Activated CD4-positive, alpha-beta T cell treated with anti-CD3 and anti-CD28 coated beads, Interleukin-2, amount 10 ng/mL, durations not matched to agents 24 days and 14 days (primary cell): Measurements from ENCODE around the gene PTPN1. TPM values are rescaled to one million over a fixed set of nuclear protein-coding genes. Genes with fewer than 3 reads are reported as not detected.

Experiments
- DNase-seq: peaks from one replicate; pipeline ENCODE4 v3.0.0; 2022
- H3K27ac Mint-ChIP-seq: one replicate; pipeline ENCODE4 v1.8.0; 2022; ENCODE audit warnings: mild to moderate bottlenecking, mixed read lengths
- H3K27me3 Mint-ChIP-seq: one replicate; pipeline ENCODE4 v1.8.0; 2022; ENCODE audit warnings: mixed read lengths
- H3K36me3 Mint-ChIP-seq: one replicate; pipeline ENCODE4 v1.8.0; 2022; ENCODE audit warnings: low read depth, mild to moderate bottlenecking, mixed read lengths
- H3K4me1 Mint-ChIP-seq: one replicate; pipeline ENCODE4 v1.8.0; 2021; ENCODE audit warnings: mixed read lengths
- H3K4me3 Mint-ChIP-seq: one replicate; pipeline ENCODE4 v1.8.0; 2022; ENCODE audit warnings: mild to moderate bottlenecking, moderate library complexity, mixed read lengths
- H3K9me3 Mint-ChIP-seq: one replicate; pipeline ENCODE4 v1.8.0; 2021; ENCODE audit warnings: mixed read lengths
- intact Hi-C: fragments of 100-400 bp; cut with micrococcal nuclease; formaldehyde crosslinking; loops from one replicate; pipeline ENCODE4 v1.15.1; 2023
- total RNA-seq: library from RNA; stranded (reverse); gene quantifications from 2 replicates; pipeline ENCODE4 v1.2.3, GENCODE V29; 2022

Gene PTPN1
- total RNA-seq, 1 donor from 2014 or later, result 62.9 TPM

GRCh38 chr20:50522053-50522674 lies 12.0 kb downstream of the PTPN1 start:
- Mint-ChIP-seq H3K36me3 (peaks cover 28% of the 10 kb centered on the region), H3K4me1 (peaks cover 53% of the 10 kb centered on the region), H3K27me3 (no peaks in the 10 kb centered on the region), H3K27ac (peak overlapping the region; percentile 75), H3K4me3 (no peak overlapping the region), H3K9me3 (no peaks in the 10 kb centered on the region)
- no peak for DNase-seq
- intact Hi-C loops, result no loop called here

- Mint-ChIP-seq H3K36me3 (peaks cover 26% of the 10 kb centered on the region), H3K9me3 (no peaks in the 10 kb centered on the region), H3K4me1 (peaks cover 41% of the 10 kb centered on the region), H3K27ac (peak overlapping the region; percentile 80), H3K27me3 (no peaks in the 10 kb centered on the region), H3K4me3 (peak overlapping the region; percentile 41)
- intact Hi-C loops, result no loop called here
- DNase-seq, result no peak
Measured at GRCh38 chr20:50523552-50524167, 13.5 kb downstream of the PTPN1 start.

- no peaks in the 10 kb centered on the region for H3K27me3 Mint-ChIP-seq
- no peak overlapping the region for H3K27ac Mint-ChIP-seq
- DNase-seq, result no peak
- intact Hi-C loops, result no loop called here
- H3K9me3 Mint-ChIP-seq, result no peaks in the 10 kb centered on the region
- no peak overlapping the region for H3K4me3 Mint-ChIP-seq
- H3K4me1 Mint-ChIP-seq, result peaks cover 36% of the 10 kb centered on the region
- peaks cover 26% of the 10 kb centered on the region for H3K36me3 Mint-ChIP-seq
Measured at GRCh38 chr20:50525681-50526080, 15.5 kb downstream of the PTPN1 start.

GRCh38 chr20:50526403-50526989 lies 16.3 kb downstream of the PTPN1 start:
- Mint-ChIP-seq H3K36me3 (peaks cover 23% of the 10 kb centered on the region), H3K4me1 (peaks cover 32% of the 10 kb centered on the region), H3K27ac (no peak overlapping the region), H3K9me3 (no peaks in the 10 kb centered on the region), H3K27me3 (no peaks in the 10 kb centered on the region), H3K4me3 (no peak overlapping the region)
- intact Hi-C loops, result no loop called here
- DNase-seq, result no peak

GRCh38 chr20:50527068-50527605 lies 17.0 kb downstream of the PTPN1 start:
- H3K9me3 Mint-ChIP-seq, result no peaks in the 10 kb centered on the region
- H3K27me3 Mint-ChIP-seq, result no peaks in the 10 kb centered on the region
- H3K4me3 Mint-ChIP-seq, result no peak overlapping the region
- H3K4me1 Mint-ChIP-seq, result peaks cover 30% of the 10 kb centered on the region
- intact Hi-C loops, result no loop called here
- H3K27ac Mint-ChIP-seq, result no peak overlapping the region
- DNase-seq, result no peak
- peaks cover 23% of the 10 kb centered on the region for H3K36me3 Mint-ChIP-seq

- no peak overlapping the region for H3K4me3 Mint-ChIP-seq
- no peaks in the 10 kb centered on the region for H3K27me3 Mint-ChIP-seq
- peaks cover 32% of the 10 kb centered on the region for H3K4me1 Mint-ChIP-seq
- intact Hi-C loops, result no loop called here
- no peaks in the 10 kb centered on the region for H3K9me3 Mint-ChIP-seq
- peaks cover 21% of the 10 kb centered on the region for H3K36me3 Mint-ChIP-seq
- no peak overlapping the region for H3K27ac Mint-ChIP-seq
- no peak for DNase-seq
Measured at GRCh38 chr20:50528129-50528528, 17.9 kb downstream of the PTPN1 start.

- H3K36me3 Mint-ChIP-seq, result peaks cover 22% of the 10 kb centered on the region
- H3K4me3 Mint-ChIP-seq, result no peak overlapping the region
- H3K9me3 Mint-ChIP-seq, result no peaks in the 10 kb centered on the region
- no peaks in the 10 kb centered on the region for H3K27me3 Mint-ChIP-seq
- DNase-seq, result no peak
- intact Hi-C loops, result no loop called here
- peak overlapping the region; percentile 68 for H3K27ac Mint-ChIP-seq
- H3K4me1 Mint-ChIP-seq, result peaks cover 29% of the 10 kb centered on the region
Measured at GRCh38 chr20:50528804-50529351, 18.7 kb downstream of the PTPN1 start.

- H3K4me3 Mint-ChIP-seq, result no peak overlapping the region
- no peaks in the 10 kb centered on the region for H3K9me3 Mint-ChIP-seq
- DNase-seq, result no peak
- H3K36me3 Mint-ChIP-seq, result peaks cover 30% of the 10 kb centered on the region
- intact Hi-C loops, result no loop called here
- H3K4me1 Mint-ChIP-seq, result peaks cover 38% of the 10 kb centered on the region
- no peak overlapping the region for H3K27ac Mint-ChIP-seq
- H3K27me3 Mint-ChIP-seq, result no peaks in the 10 kb centered on the region
Measured at GRCh38 chr20:50532221-50532620, 22.0 kb downstream of the PTPN1 start.

- peaks cover 44% of the 10 kb centered on the region for H3K4me1 Mint-ChIP-seq
- H3K27ac Mint-ChIP-seq, result no peak overlapping the region
- H3K9me3 Mint-ChIP-seq, result no peaks in the 10 kb centered on the region
- intact Hi-C loops, result no loop called here
- DNase-seq, result no peak
- no peak overlapping the region for H3K4me3 Mint-ChIP-seq
- no peaks in the 10 kb centered on the region for H3K27me3 Mint-ChIP-seq
- peaks cover 34% of the 10 kb centered on the region for H3K36me3 Mint-ChIP-seq
Measured at GRCh38 chr20:50533061-50533460, 22.9 kb downstream of the PTPN1 start.

GRCh38 chr20:50533464-50533863 lies 23.3 kb downstream of the PTPN1 start:
- H3K27me3 Mint-ChIP-seq, result no peaks in the 10 kb centered on the region
- H3K36me3 Mint-ChIP-seq, result peaks cover 37% of the 10 kb centered on the region
- H3K9me3 Mint-ChIP-seq, result no peaks in the 10 kb centered on the region
- no peak overlapping the region for H3K27ac Mint-ChIP-seq
- intact Hi-C loops, result no loop called here
- peaks cover 47% of the 10 kb centered on the region for H3K4me1 Mint-ChIP-seq
- no peak overlapping the region for H3K4me3 Mint-ChIP-seq
- no peak for DNase-seq

- no peak overlapping the region for H3K4me3 Mint-ChIP-seq
- no peaks in the 10 kb centered on the region for H3K27me3 Mint-ChIP-seq
- H3K9me3 Mint-ChIP-seq, result no peaks in the 10 kb centered on the region
- DNase-seq, result no peak
- peaks cover 35% of the 10 kb centered on the region for H3K36me3 Mint-ChIP-seq
- no peak overlapping the region for H3K27ac Mint-ChIP-seq
- H3K4me1 Mint-ChIP-seq, result peaks cover 40% of the 10 kb centered on the region
- intact Hi-C loops, result no loop called here
Measured at GRCh38 chr20:50534567-50534966, 24.4 kb downstream of the PTPN1 start.

GRCh38 chr20:50535162-50535561 lies 25.0 kb downstream of the PTPN1 start:
- DNase-seq, result no peak
- intact Hi-C loops, result no loop called here
- peak overlapping the region; percentile 2 for H3K27ac Mint-ChIP-seq
- H3K9me3 Mint-ChIP-seq, result no peaks in the 10 kb centered on the region
- peaks cover 39% of the 10 kb centered on the region for H3K4me1 Mint-ChIP-seq
- H3K36me3 Mint-ChIP-seq, result peaks cover 35% of the 10 kb centered on the region
- no peaks in the 10 kb centered on the region for H3K27me3 Mint-ChIP-seq
- H3K4me3 Mint-ChIP-seq, result no peak overlapping the region

- Mint-ChIP-seq H3K36me3 (peaks cover 44% of the 10 kb centered on the region), H3K4me3 (no peak overlapping the region), H3K4me1 (peaks cover 48% of the 10 kb centered on the region), H3K9me3 (no peaks in the 10 kb centered on the region), H3K27me3 (no peaks in the 10 kb centered on the region), H3K27ac (no peak overlapping the region)
- intact Hi-C loops, result no loop called here
- DNase-seq, result no peak
Measured at GRCh38 chr20:50536333-50536732, 26.1 kb downstream of the PTPN1 start.

- no peaks in the 10 kb centered on the region for H3K9me3 Mint-ChIP-seq
- peaks cover 49% of the 10 kb centered on the region for H3K36me3 Mint-ChIP-seq
- no peak overlapping the region for H3K4me3 Mint-ChIP-seq
- peaks cover 53% of the 10 kb centered on the region for H3K4me1 Mint-ChIP-seq
- no peak overlapping the region for H3K27ac Mint-ChIP-seq
- intact Hi-C loops, result no loop called here
- DNase-seq, result no peak
- H3K27me3 Mint-ChIP-seq, result no peaks in the 10 kb centered on the region
Measured at GRCh38 chr20:50537546-50538201, 27.5 kb downstream of the PTPN1 start.
